GM10847 (cell line): ENCODE data around the gene PDE6A.

ENCODE experiments used
- POLR2A ChIP-seq: IDR thresholded peaks from 2 replicates; pipeline ENCODE4 v1.6.1; 2011; ENCODE audit not compliant: insufficient read length; ENCODE audit errors: extremely low read depth

The PDE6A gene

GRCh38 chr5:149828161-149829011, 116.2 kb downstream of the PDE6A start:
- no peak for TF ChIP-seq POLR2A

- TF ChIP-seq POLR2A, result no peak
These were observed 117.0 kb downstream of the PDE6A start for GRCh38 chr5:149827546-149827945.

GRCh38 chr5:149827086-149827485, 117.5 kb downstream of the PDE6A start:
- no peak for TF ChIP-seq POLR2A

- no peak for TF ChIP-seq POLR2A
These were observed 118.0 kb downstream of the PDE6A start for GRCh38 chr5:149826574-149826973.

- no peak for TF ChIP-seq POLR2A
These were observed 119.7 kb downstream of the PDE6A start for GRCh38 chr5:149824846-149825245.

- TF ChIP-seq POLR2A, result no peak
These were observed 120.5 kb downstream of the PDE6A start for GRCh38 chr5:149824120-149824519.

- no peak for TF ChIP-seq POLR2A
These were observed 121.2 kb downstream of the PDE6A start for GRCh38 chr5:149823375-149823774.

GRCh38 chr5:149822301-149822700, 122.3 kb downstream of the PDE6A start:
- no peak for TF ChIP-seq POLR2A

GRCh38 chr5:149820536-149821510, 123.8 kb downstream of the PDE6A start:
- TF ChIP-seq POLR2A, result no peak

GRCh38 chr5:149820012-149820411, 124.6 kb downstream of the PDE6A start:
- no peak for TF ChIP-seq POLR2A

- no peak for TF ChIP-seq POLR2A
These were observed 126.5 kb downstream of the PDE6A start for GRCh38 chr5:149818116-149818515.

- no peak for TF ChIP-seq POLR2A
These were observed 127.0 kb downstream of the PDE6A start for GRCh38 chr5:149817539-149818060.

GRCh38 chr5:149816661-149817060, 127.9 kb downstream of the PDE6A start:
- no peak for TF ChIP-seq POLR2A

GRCh38 chr5:149811453-149811852, 133.1 kb downstream of the PDE6A start:
- TF ChIP-seq POLR2A, result no peak

GRCh38 chr5:149810856-149811255, 133.7 kb downstream of the PDE6A start:
- TF ChIP-seq POLR2A, result no peak
